HEK293 (cell line): ENCODE measurements around the gene HMGN4.
A peak's percentile ranks its signal among the peaks of the same experiment; 100 is the strongest.

Source experiments
- EGR2 ChIP-seq: fragments of 450-650 bp; formaldehyde crosslinking; IDR thresholded peaks from 2 replicates; pipeline ENCODE4 v1.5.1; 2016; ENCODE audit warnings: low read depth, missing biosample characterization, missing genetic modification characterization
- GLIS2 ChIP-seq: fragments of 450-650 bp; formaldehyde crosslinking; IDR thresholded peaks from 2 replicates; pipeline ENCODE4 v1.5.1; 2016; ENCODE audit warnings: missing biosample characterization, missing genetic modification characterization
- KLF1 ChIP-seq: fragments of 450-650 bp; formaldehyde crosslinking; IDR thresholded peaks from 2 replicates; pipeline ENCODE4 v1.5.1; 2016; ENCODE audit warnings: missing biosample characterization, missing genetic modification characterization
- KLF9 ChIP-seq: fragments of 450-650 bp; formaldehyde crosslinking; IDR thresholded peaks from 2 replicates; pipeline ENCODE4 v1.5.1; 2016; ENCODE audit warnings: missing biosample characterization, missing genetic modification characterization, low read depth
- ZBTB8A ChIP-seq: fragments of 450-650 bp; formaldehyde crosslinking; IDR thresholded peaks from 2 replicates; pipeline ENCODE4 v1.5.1; 2016; ENCODE audit warnings: missing biosample characterization, missing genetic modification characterization
- ZEB2 ChIP-seq: fragments of 450-650 bp; formaldehyde crosslinking; IDR thresholded peaks from 2 replicates; pipeline ENCODE4 v1.5.1; 2016; ENCODE audit warnings: missing biosample characterization, missing genetic modification characterization
- ZNF132 ChIP-seq: fragments of 450-650 bp; formaldehyde crosslinking; IDR thresholded peaks from 2 replicates; pipeline ENCODE4 v1.5.1; 2017; ENCODE audit warnings: missing biosample characterization, missing genetic modification characterization, borderline replicate concordance
- ZNF155 ChIP-seq: fragments of 450-650 bp; formaldehyde crosslinking; IDR thresholded peaks from 2 replicates; pipeline ENCODE4 v1.5.1; 2016; ENCODE audit warnings: missing biosample characterization, missing genetic modification characterization
- ZNF157 ChIP-seq: fragments of 450-650 bp; formaldehyde crosslinking; IDR thresholded peaks from 2 replicates; pipeline ENCODE4 v1.5.1; 2016; ENCODE audit warnings: missing biosample characterization, missing genetic modification characterization
- ZNF366 ChIP-seq: fragments of 450-650 bp; formaldehyde crosslinking; conservative IDR thresholded peaks from 2 replicates; pipeline ENCODE4 v1.5.1; 2016; ENCODE audit warnings: missing biosample characterization, missing genetic modification characterization
- ZNF544 ChIP-seq: fragments of 450-650 bp; formaldehyde crosslinking; IDR thresholded peaks from 2 replicates; pipeline ENCODE4 v1.5.0; 2017; ENCODE audit warnings: missing biosample characterization, missing genetic modification characterization
- ZNF548 ChIP-seq: fragments of 450-650 bp; formaldehyde crosslinking; IDR thresholded peaks from 2 replicates; pipeline ENCODE4 v1.5.1; 2016; ENCODE audit warnings: missing biosample characterization, missing genetic modification characterization
- ZNF558 ChIP-seq: fragments of 450-650 bp; formaldehyde crosslinking; IDR thresholded peaks from 2 replicates; pipeline ENCODE4 v1.5.1; 2016; ENCODE audit warnings: missing biosample characterization, missing genetic modification characterization
- ZNF561 ChIP-seq: fragments of 450-650 bp; IDR thresholded peaks from 2 replicates; pipeline ENCODE4 v1.5.1; 2018; ENCODE audit warnings: missing biosample characterization, missing genetic modification characterization, borderline replicate concordance
- ZNF610 ChIP-seq: fragments of 450-650 bp; formaldehyde crosslinking; IDR thresholded peaks from 2 replicates; pipeline ENCODE4 v1.5.1; 2016; ENCODE audit warnings: missing biosample characterization, missing genetic modification characterization, borderline replicate concordance
- ZNF626 ChIP-seq: fragments of 450-650 bp; sonication (Bioruptor Pico); formaldehyde crosslinking; IDR thresholded peaks from 2 replicates; pipeline ENCODE4 v1.5.1; 2018; ENCODE audit warnings: missing biosample characterization, missing genetic modification characterization, inconsistent platforms
- ZNF747 ChIP-seq: fragments of 450-650 bp; formaldehyde crosslinking; IDR thresholded peaks from 2 replicates; pipeline ENCODE4 v1.5.1; 2016; ENCODE audit warnings: missing biosample characterization, missing genetic modification characterization
- ZNF791 ChIP-seq: fragments of 450-650 bp; formaldehyde crosslinking; IDR thresholded peaks from 2 replicates; pipeline ENCODE4 v1.5.1; 2016; ENCODE audit warnings: missing biosample characterization, missing genetic modification characterization
- TF ChIP-seq, protein P1 (sequence below): fragments of 450-650 bp; formaldehyde crosslinking; IDR thresholded peaks from 2 replicates; pipeline ENCODE4 v1.5.1; 2017; ENCODE audit warnings: missing biosample characterization, mild to moderate bottlenecking, missing genetic modification characterization, moderate library complexity
- TF ChIP-seq, protein P2 (sequence below): fragments of 450-650 bp; formaldehyde crosslinking; IDR thresholded peaks from 2 replicates; pipeline ENCODE4 v1.5.1; 2016; ENCODE audit warnings: missing biosample characterization, missing genetic modification characterization, borderline replicate concordance
- TF ChIP-seq, protein P3 (sequence below): fragments of 450-650 bp; formaldehyde crosslinking; IDR thresholded peaks from 2 replicates; pipeline ENCODE4 v1.5.1; 2016; ENCODE audit warnings: missing biosample characterization, missing genetic modification characterization
- TF ChIP-seq, protein P4 (sequence below): fragments of 450-650 bp; formaldehyde crosslinking; IDR thresholded peaks from 2 replicates; pipeline ENCODE4 v1.5.1; 2017; ENCODE audit warnings: missing biosample characterization, missing genetic modification characterization
- TF ChIP-seq, protein P5 (sequence below): fragments of 450-650 bp; formaldehyde crosslinking; IDR thresholded peaks from 2 replicates; pipeline ENCODE4 v1.5.1; 2016; ENCODE audit warnings: missing biosample characterization, missing genetic modification characterization
- TF ChIP-seq, protein P6 (sequence below): fragments of 450-650 bp; formaldehyde crosslinking; IDR thresholded peaks from 2 replicates; pipeline ENCODE4 v1.5.1; 2016; ENCODE audit warnings: missing biosample characterization, missing genetic modification characterization

The HMGN4 gene

DNA sequence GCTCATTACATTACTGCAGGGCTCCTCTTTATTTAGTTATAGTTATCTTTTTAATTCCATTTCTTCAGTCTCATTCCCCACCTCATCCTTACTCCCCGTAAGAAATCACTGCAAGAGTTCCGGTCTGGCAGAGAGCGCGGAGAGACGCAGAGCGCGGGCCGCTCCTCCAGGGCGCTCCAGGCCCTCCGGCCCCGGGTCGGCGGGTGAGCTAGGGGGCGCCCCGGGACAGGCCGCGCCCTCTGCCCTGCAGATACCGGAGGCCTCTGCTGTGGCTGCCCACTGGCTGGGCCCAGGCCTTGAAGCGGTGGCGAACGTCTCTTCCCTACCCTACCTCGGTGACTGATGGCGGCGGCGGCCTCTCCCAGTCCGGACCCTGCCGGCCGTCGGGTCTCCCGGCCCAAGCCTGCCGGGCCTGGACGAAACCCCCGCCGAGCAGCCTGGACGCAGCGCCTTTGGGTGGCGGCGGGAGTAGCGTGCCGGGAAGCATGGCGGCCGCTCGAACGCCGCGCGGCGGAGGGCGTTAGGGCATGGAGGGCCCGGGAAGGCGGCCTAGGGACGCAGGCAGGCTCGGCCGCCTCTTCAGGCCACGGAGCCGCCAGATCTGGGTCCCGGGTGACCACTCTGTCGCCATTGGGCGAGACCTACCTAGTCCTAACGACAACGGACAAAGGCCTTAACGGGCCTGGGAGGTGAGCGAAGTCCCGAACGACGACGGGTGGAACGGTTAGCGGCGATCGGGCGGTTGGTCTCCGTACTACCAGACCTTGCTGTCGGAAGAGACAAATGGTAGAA is 16.4 kb upstream of the HMGN4 start (continued):
- TF ChIP-seq GLIS2 (tag by site-specific recombination) (peak; percentile 70), ZNF132 (tag by site-specific recombination) (no peak), KLF1 (peak; percentile 13; the same call in 1 of the 2 replicates), ZNF626 (tag by site-specific recombination) (no peak), ZNF155 (no peak), ZNF561 (tag by site-specific recombination) (peak; percentile 75; the same call in 1 of the 2 replicates), EGR2 (tag by site-specific recombination) (no peak), ZNF157 (tag by site-specific recombination) (no peak), ZEB2 (tag by site-specific recombination) (peak; percentile 62; the same call in 1 of the 2 replicates), ZNF366 (tag by site-specific recombination) (peak; percentile 36), KLF9 (peak; percentile 26; the same call in 1 of the 2 replicates), ZNF747 (tag by site-specific recombination) (no peak), ZNF791 (tag by site-specific recombination) (no peak), ZNF558 (tag by site-specific recombination) (no peak), ZBTB8A (tag by site-specific recombination) (peak; percentile 87), ZNF544 (tag by site-specific recombination) (no peak), ZNF610 (tag by site-specific recombination) (peak; percentile 63; the same call in 1 of the 2 replicates), ZNF548 (no peak)
- TF ChIP-seq, protein P1, sequence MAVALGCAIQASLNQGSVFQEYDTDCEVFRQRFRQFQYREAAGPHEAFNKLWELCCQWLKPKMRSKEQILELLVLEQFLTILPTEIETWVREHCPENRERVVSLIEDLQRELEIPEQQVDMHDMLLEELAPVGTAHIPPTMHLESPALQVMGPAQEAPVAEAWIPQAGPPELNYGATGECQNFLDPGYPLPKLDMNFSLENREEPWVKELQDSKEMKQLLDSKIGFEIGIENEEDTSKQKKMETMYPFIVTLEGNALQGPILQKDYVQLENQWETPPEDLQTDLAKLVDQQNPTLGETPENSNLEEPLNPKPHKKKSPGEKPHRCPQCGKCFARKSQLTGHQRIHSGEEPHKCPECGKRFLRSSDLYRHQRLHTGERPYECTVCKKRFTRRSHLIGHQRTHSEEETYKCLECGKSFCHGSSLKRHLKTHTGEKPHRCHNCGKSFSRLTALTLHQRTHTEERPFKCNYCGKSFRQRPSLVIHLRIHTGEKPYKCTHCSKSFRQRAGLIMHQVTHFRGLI (tag by site-specific recombination): no peak; the same call in 1 of the 2 replicates
- TF ChIP-seq, protein P2, sequence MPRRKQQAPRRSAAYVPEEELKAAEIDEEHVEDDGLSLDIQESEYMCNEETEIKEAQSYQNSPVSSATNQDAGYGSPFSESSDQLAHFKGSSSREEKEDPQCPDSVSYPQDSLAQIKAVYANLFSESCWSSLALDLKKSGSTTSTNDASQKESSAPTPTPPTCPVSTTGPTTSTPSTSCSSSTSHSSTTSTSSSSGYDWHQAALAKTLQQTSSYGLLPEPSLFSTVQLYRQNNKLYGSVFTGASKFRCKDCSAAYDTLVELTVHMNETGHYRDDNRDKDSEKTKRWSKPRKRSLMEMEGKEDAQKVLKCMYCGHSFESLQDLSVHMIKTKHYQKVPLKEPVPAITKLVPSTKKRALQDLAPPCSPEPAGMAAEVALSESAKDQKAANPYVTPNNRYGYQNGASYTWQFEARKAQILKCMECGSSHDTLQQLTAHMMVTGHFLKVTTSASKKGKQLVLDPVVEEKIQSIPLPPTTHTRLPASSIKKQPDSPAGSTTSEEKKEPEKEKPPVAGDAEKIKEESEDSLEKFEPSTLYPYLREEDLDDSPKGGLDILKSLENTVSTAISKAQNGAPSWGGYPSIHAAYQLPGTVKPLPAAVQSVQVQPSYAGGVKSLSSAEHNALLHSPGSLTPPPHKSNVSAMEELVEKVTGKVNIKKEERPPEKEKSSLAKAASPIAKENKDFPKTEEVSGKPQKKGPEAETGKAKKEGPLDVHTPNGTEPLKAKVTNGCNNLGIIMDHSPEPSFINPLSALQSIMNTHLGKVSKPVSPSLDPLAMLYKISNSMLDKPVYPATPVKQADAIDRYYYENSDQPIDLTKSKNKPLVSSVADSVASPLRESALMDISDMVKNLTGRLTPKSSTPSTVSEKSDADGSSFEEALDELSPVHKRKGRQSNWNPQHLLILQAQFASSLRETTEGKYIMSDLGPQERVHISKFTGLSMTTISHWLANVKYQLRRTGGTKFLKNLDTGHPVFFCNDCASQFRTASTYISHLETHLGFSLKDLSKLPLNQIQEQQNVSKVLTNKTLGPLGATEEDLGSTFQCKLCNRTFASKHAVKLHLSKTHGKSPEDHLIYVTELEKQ (tag by site-specific recombination): no peak; the same call in 1 of the 2 replicates
- TF ChIP-seq, protein P3, sequence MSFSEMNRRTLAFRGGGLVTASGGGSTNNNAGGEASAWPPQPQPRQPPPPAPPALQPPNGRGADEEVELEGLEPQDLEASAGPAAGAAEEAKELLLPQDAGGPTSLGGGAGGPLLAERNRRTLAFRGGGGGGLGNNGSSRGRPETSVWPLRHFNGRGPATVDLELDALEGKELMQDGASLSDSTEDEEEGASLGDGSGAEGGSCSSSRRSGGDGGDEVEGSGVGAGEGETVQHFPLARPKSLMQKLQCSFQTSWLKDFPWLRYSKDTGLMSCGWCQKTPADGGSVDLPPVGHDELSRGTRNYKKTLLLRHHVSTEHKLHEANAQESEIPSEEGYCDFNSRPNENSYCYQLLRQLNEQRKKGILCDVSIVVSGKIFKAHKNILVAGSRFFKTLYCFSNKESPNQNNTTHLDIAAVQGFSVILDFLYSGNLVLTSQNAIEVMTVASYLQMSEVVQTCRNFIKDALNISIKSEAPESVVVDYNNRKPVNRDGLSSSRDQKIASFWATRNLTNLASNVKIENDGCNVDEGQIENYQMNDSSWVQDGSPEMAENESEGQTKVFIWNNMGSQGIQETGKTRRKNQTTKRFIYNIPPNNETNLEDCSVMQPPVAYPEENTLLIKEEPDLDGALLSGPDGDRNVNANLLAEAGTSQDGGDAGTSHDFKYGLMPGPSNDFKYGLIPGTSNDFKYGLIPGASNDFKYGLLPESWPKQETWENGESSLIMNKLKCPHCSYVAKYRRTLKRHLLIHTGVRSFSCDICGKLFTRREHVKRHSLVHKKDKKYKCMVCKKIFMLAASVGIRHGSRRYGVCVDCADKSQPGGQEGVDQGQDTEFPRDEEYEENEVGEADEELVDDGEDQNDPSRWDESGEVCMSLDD (tag by site-specific recombination): 0 out of 2 replicates have a peak, but pooled peaks have one; percentile 49
- TF ChIP-seq, protein P4, sequence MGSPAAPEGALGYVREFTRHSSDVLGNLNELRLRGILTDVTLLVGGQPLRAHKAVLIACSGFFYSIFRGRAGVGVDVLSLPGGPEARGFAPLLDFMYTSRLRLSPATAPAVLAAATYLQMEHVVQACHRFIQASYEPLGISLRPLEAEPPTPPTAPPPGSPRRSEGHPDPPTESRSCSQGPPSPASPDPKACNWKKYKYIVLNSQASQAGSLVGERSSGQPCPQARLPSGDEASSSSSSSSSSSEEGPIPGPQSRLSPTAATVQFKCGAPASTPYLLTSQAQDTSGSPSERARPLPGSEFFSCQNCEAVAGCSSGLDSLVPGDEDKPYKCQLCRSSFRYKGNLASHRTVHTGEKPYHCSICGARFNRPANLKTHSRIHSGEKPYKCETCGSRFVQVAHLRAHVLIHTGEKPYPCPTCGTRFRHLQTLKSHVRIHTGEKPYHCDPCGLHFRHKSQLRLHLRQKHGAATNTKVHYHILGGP: no peak
- TF ChIP-seq, protein P5, sequence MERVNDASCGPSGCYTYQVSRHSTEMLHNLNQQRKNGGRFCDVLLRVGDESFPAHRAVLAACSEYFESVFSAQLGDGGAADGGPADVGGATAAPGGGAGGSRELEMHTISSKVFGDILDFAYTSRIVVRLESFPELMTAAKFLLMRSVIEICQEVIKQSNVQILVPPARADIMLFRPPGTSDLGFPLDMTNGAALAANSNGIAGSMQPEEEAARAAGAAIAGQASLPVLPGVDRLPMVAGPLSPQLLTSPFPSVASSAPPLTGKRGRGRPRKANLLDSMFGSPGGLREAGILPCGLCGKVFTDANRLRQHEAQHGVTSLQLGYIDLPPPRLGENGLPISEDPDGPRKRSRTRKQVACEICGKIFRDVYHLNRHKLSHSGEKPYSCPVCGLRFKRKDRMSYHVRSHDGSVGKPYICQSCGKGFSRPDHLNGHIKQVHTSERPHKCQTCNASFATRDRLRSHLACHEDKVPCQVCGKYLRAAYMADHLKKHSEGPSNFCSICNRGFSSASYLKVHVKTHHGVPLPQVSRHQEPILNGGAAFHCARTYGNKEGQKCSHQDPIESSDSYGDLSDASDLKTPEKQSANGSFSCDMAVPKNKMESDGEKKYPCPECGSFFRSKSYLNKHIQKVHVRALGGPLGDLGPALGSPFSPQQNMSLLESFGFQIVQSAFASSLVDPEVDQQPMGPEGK (tag by site-specific recombination): peak; percentile 72
- TF ChIP-seq, protein P6, sequence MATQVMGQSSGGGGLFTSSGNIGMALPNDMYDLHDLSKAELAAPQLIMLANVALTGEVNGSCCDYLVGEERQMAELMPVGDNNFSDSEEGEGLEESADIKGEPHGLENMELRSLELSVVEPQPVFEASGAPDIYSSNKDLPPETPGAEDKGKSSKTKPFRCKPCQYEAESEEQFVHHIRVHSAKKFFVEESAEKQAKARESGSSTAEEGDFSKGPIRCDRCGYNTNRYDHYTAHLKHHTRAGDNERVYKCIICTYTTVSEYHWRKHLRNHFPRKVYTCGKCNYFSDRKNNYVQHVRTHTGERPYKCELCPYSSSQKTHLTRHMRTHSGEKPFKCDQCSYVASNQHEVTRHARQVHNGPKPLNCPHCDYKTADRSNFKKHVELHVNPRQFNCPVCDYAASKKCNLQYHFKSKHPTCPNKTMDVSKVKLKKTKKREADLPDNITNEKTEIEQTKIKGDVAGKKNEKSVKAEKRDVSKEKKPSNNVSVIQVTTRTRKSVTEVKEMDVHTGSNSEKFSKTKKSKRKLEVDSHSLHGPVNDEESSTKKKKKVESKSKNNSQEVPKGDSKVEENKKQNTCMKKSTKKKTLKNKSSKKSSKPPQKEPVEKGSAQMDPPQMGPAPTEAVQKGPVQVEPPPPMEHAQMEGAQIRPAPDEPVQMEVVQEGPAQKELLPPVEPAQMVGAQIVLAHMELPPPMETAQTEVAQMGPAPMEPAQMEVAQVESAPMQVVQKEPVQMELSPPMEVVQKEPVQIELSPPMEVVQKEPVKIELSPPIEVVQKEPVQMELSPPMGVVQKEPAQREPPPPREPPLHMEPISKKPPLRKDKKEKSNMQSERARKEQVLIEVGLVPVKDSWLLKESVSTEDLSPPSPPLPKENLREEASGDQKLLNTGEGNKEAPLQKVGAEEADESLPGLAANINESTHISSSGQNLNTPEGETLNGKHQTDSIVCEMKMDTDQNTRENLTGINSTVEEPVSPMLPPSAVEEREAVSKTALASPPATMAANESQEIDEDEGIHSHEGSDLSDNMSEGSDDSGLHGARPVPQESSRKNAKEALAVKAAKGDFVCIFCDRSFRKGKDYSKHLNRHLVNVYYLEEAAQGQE (tag by site-specific recombination): no peak
